Osteoblast (primary cell): ENCODE measurements around the gene LUZP2. TPM values are rescaled to one million over a fixed set of nuclear protein-coding genes. Genes with fewer than 3 reads are reported as not detected.

Source experiments
- DNase-seq: peaks from one replicate; pipeline ENCODE4 v3.0.0; 2011; ENCODE audit warnings: low spot score, mixed read lengths; ENCODE audit not compliant: insufficient read length; ENCODE audit errors: missing footprints
- H2AFZ ChIP-seq: 2 replicates; pipeline ENCODE4 v1.6.0; 2011; ENCODE audit warnings: mild to moderate bottlenecking, low read length
- H3K27ac ChIP-seq: 2 replicates; pipeline ENCODE4 v1.5.1; 2011; ENCODE audit warnings: mild to moderate bottlenecking, low read depth, low read length, moderate library complexity
- H3K27me3 ChIP-seq: 2 replicates; pipeline ENCODE4 v1.6.0; 2012; ENCODE audit warnings: mild to moderate bottlenecking, control low read depth, inconsistent platforms, low read length, moderate library complexity; ENCODE audit not compliant: insufficient read depth
- H3K36me3 ChIP-seq: 2 replicates; pipeline ENCODE4 v1.5.1; 2011; ENCODE audit warnings: mild to moderate bottlenecking, low read length, control low read depth, moderate library complexity; ENCODE audit not compliant: insufficient read depth
- H3K4me1 ChIP-seq: 2 replicates; pipeline ENCODE4 v1.5.1; 2011; ENCODE audit warnings: mild to moderate bottlenecking, low read length, control low read depth, moderate library complexity; ENCODE audit not compliant: insufficient read depth
- H3K4me2 ChIP-seq: 2 replicates; pipeline ENCODE4 v1.6.0; 2011; ENCODE audit warnings: mild to moderate bottlenecking, low read length; ENCODE audit not compliant: insufficient read depth
- H3K4me3 ChIP-seq: fragments of 200-600 bp; sonication (generic); 3 replicates; pipeline ENCODE4 v1.5.1; 2012; ENCODE audit warnings: mild to moderate bottlenecking, low read length, inconsistent platforms; ENCODE audit not compliant: insufficient read depth
- H3K79me2 ChIP-seq: 2 replicates; pipeline ENCODE4 v1.6.0; 2012; ENCODE audit warnings: mild to moderate bottlenecking, low read length, control low read depth, inconsistent platforms; ENCODE audit not compliant: insufficient read depth
- H3K9me3 ChIP-seq: 2 replicates; pipeline ENCODE4 v1.5.1; 2011; ENCODE audit warnings: low read depth, low read length, control low read depth
- H4K20me1 ChIP-seq: 2 replicates; pipeline ENCODE4 v1.6.0; 2012; ENCODE audit warnings: mild to moderate bottlenecking, low read length, control low read depth; ENCODE audit not compliant: insufficient read depth
- total RNA-seq: library from RNA; depleted of rRNA; stranded (reverse); fragments of >200 nt; gene quantifications from 2 replicates; pipeline ENCODE4 v1.2.3, GENCODE V29; 2012
- TF ChIP-seq, protein P1 (sequence below): IDR thresholded peaks from 2 replicates; pipeline ENCODE4 v1.5.1; 2011; ENCODE audit warnings: mild to moderate bottlenecking, low read depth, low read length, moderate library complexity; ENCODE audit errors: extremely low read depth

The LUZP2 gene
- total RNA-seq, 1 donor, result not detected

DNA sequence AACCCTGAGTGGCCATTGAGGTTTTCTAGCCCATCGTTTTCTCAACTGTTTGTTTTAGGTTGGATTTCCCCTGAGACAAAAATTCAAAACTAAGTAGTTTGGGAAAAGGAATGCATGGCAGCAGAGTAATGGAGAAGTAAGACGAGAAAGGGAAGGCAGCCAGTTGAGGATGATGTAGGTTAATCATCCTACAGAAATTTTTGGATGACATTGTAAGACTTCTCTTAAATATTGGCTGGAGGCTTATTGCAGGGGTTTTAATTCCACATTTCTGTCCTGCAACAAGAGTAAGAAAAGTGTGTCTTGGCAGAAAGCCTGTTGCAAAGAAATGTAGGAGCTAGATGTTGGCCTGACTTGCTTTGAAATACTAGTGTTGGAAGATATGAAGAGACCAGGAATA lies 308.8 kb downstream of the LUZP2 start:
- H3K4me1 ChIP-seq, result no peaks in the 10 kb centered on the region
- H3K79me2 ChIP-seq, result no peaks in the 10 kb centered on the region
- no peak for DNase-seq
- TF ChIP-seq, protein P1, sequence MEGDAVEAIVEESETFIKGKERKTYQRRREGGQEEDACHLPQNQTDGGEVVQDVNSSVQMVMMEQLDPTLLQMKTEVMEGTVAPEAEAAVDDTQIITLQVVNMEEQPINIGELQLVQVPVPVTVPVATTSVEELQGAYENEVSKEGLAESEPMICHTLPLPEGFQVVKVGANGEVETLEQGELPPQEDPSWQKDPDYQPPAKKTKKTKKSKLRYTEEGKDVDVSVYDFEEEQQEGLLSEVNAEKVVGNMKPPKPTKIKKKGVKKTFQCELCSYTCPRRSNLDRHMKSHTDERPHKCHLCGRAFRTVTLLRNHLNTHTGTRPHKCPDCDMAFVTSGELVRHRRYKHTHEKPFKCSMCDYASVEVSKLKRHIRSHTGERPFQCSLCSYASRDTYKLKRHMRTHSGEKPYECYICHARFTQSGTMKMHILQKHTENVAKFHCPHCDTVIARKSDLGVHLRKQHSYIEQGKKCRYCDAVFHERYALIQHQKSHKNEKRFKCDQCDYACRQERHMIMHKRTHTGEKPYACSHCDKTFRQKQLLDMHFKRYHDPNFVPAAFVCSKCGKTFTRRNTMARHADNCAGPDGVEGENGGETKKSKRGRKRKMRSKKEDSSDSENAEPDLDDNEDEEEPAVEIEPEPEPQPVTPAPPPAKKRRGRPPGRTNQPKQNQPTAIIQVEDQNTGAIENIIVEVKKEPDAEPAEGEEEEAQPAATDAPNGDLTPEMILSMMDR, result no peak
- no peak overlapping the region for H3K4me2 ChIP-seq
- no peak overlapping the region for H3K4me3 ChIP-seq
- H2AFZ ChIP-seq, result no peak overlapping the region
- H4K20me1 ChIP-seq, result no peaks in the 10 kb centered on the region
- no peaks in the 10 kb centered on the region for H3K9me3 ChIP-seq
- H3K27me3 ChIP-seq, result no peaks in the 10 kb centered on the region
- no peaks in the 10 kb centered on the region for H3K36me3 ChIP-seq
- H3K27ac ChIP-seq, result no peak overlapping the region

DNA sequence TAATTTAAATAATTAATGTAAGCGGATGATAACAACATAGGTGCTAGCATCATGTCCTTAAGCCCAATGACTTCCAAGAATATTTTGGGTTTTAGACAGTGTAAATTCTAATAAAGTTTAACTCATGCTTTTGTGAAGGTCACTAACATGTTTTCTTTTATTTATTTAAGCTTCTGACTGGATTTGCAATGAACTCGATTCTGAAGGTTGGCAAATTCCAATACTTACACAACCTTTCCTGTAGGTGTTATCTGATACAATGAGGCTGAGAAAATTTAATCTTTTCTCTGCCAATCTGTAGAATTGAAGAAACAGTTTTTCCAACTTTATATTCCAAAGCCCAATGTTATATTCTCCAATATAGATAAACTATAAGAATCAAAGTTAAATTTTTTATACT lies 311.3 kb downstream of the LUZP2 start:
- Histone ChIP-seq H3K36me3 (no peaks in the 10 kb centered on the region), H2AFZ (no peak overlapping the region), H3K27me3 (no peaks in the 10 kb centered on the region), H3K4me2 (no peak overlapping the region), H4K20me1 (no peaks in the 10 kb centered on the region), H3K4me3 (no peak overlapping the region), H3K27ac (no peak overlapping the region), H3K9me3 (peaks cover 3% of the 10 kb centered on the region), H3K4me1 (no peaks in the 10 kb centered on the region), H3K79me2 (no peaks in the 10 kb centered on the region)
- TF ChIP-seq, protein P1, result no peak
- no peak for DNase-seq

DNA sequence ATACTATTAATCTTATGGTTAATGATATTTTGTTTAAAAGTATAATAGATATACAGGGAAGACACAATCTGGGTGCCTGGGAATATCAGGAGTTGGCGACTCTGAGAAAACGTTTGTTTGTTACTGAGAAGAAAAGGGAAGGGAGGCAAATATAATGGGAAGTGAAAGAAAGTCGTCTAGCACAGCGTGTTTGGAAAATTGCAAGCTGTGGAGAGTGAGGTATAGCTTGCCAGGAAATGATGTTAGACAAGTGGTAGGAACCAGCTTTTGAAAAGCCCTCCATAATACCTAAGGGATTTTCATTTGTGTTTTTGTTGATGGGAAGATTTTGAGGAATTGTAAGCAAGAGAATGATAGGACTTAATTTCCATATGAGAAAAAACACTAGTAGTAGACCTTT lies 322.2 kb downstream of the LUZP2 start:
- no peak for DNase-seq
- TF ChIP-seq, protein P1, result no peak

DNA sequence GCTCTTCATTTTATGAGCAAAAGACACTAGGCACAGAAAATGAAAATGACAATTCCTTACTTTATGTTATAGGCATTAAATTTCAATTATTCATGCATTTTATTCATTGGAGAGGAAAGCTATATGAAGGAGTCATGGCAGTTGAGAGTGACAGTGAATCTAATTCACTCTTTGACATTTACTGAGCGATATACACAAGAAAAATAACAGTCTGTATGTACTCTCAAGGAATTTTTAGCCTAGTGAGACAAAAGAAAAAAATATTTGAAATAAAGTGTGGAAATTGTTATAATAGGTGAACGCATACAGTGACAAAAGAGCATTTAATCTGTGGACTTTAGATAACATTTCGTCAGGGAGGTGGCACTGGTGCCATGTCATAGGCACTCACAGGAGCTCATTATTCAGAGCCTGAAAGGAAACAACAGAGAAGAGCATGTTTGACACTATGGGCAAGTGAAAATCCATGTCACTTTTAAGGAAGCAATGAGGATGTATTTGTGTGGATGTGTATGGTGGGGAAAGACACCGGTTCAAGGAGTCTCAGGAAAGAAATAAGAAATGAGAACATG lies 323.1 kb downstream of the LUZP2 start:
- DNase-seq, result no peak
- H3K79me2 ChIP-seq, result no peaks in the 10 kb centered on the region
- H3K9me3 ChIP-seq, result no peaks in the 10 kb centered on the region
- no peak overlapping the region for H2AFZ ChIP-seq
- no peak overlapping the region for H3K27ac ChIP-seq
- no peaks in the 10 kb centered on the region for H4K20me1 ChIP-seq
- H3K4me1 ChIP-seq, result no peaks in the 10 kb centered on the region
- H3K4me3 ChIP-seq, result no peak overlapping the region
- no peaks in the 10 kb centered on the region for H3K27me3 ChIP-seq
- TF ChIP-seq, protein P1, result no peak
- no peaks in the 10 kb centered on the region for H3K36me3 ChIP-seq
- H3K4me2 ChIP-seq, result no peak overlapping the region

More for the DNA sequence above, 322.2 kb downstream of the LUZP2 start:
- H3K79me2 ChIP-seq, result no peaks in the 10 kb centered on the region
- H3K4me2 ChIP-seq, result no peak overlapping the region
- no peak overlapping the region for H2AFZ ChIP-seq
- no peaks in the 10 kb centered on the region for H4K20me1 ChIP-seq
- H3K36me3 ChIP-seq, result no peaks in the 10 kb centered on the region
- H3K27me3 ChIP-seq, result no peaks in the 10 kb centered on the region
- no peaks in the 10 kb centered on the region for H3K4me1 ChIP-seq
- no peaks in the 10 kb centered on the region for H3K9me3 ChIP-seq
- H3K4me3 ChIP-seq, result no peak overlapping the region
- H3K27ac ChIP-seq, result no peak overlapping the region
